Heart right ventricle (tissue), 16 donors: Measurements from ENCODE around the gene NUDT3. TPM values are rescaled to one million over a fixed set of nuclear protein-coding genes. Genes with fewer than 3 reads are reported as not detected.

Experiments
- ATAC-seq, 8 donors: fragments of 200-7000 bp; cut with Tn5 transposase; one replicate each; pipeline ENCODE4 v1.9.1; 2020; ENCODE audit warnings: mild to moderate bottlenecking in 8 of 8, moderate library complexity in 8 of 8, moderate number of reproducible peaks in 1 of 8
- DNase-seq, 2 donors: peaks; one replicate each; pipeline ENCODE4 v3.0.0-alpha.2; 2020
- H3K27ac ChIP-seq, 10 donors: fragments of 200-600 bp; sonication (generic) in 2 of 10; one replicate each; pipeline versions ENCODE4 v1.5.0 to v1.8.0; 2020 to 2022; ENCODE audit warnings: mild to moderate bottlenecking in 3 of 10
- H3K27me3 ChIP-seq, 7 donors: fragments of 200-600 bp; one replicate each; pipeline ENCODE4 v1.8.0; 2021 to 2022; ENCODE audit warnings: mild to moderate bottlenecking in 2 of 7
- H3K36me3 ChIP-seq, 9 donors: fragments of 200-600 bp; sonication (generic) in 1 of 9; one replicate each; pipeline versions ENCODE4 v1.5.0 to v1.8.0; 2020 to 2022; ENCODE audit warnings: mild to moderate bottlenecking in 2 of 9
- H3K4me1 ChIP-seq, 9 donors: fragments of 200-600 bp; sonication (generic) in 1 of 9; one replicate each; pipeline versions ENCODE4 v1.5.0 to v1.8.0; 2020 to 2022; ENCODE audit warnings: mild to moderate bottlenecking in 4 of 9
- H3K4me3 ChIP-seq, 10 donors: fragments of 200-600 bp; sonication (generic) in 2 of 10; one replicate each; pipeline versions ENCODE4 v1.5.0 to v1.8.0; 2020 to 2022; ENCODE audit warnings: mild to moderate bottlenecking in 7 of 10, moderate library complexity in 2 of 10
- H3K9me3 ChIP-seq, 11 donors: fragments of 200-600 bp in 10 of 11; sonication (generic) in 2 of 11; one replicate each; pipeline versions ENCODE4 v1.5.0 to v1.8.0; 2013 to 2022; ENCODE audit warnings: mild to moderate bottlenecking in 2 of 11, control low read depth in 1 of 11, moderate library complexity in 1 of 11
- CTCF ChIP-seq, 9 donors: fragments of 200-600 bp; sonication (generic) in 2 of 9; IDR thresholded peaks; one replicate each; pipeline versions ENCODE4 v1.5.0 to v1.8.0; 2021 to 2022; ENCODE audit warnings: antibody characterized with exemption in 9 of 9, mild to moderate bottlenecking in 5 of 9, moderate library complexity in 1 of 9
- WGBS, 2 donors: extraction: QIAGEN DNeasy Blood & Tissue Kit; methylation state at CpG; one replicate each; pipeline ENCODE4 v1.1.7; 2013; ENCODE audit warnings: inconsistent platforms in 1 of 2; 5-methylcytosine and 5-hydroxymethylcytosine counted together
- intact Hi-C, 10 donors: fragments of 100-400 bp; cut with DNase I; formaldehyde crosslinking; loops; one replicate each; pipeline versions ENCODE4 v1.11.1 to v1.14.2; 2022
- polyA plus RNA-seq, 2 donors: library from polyadenylated mRNA; stranded (reverse); fragments of 200-250 nt; gene quantifications; one replicate each; pipeline ENCODE4 v1.2.3, GENCODE V29; 2013
- total RNA-seq, 10 donors: library from RNA; stranded (reverse); fragmentation: NEBNext Ultra II Directional in 3 of 10; extraction: Animal tissue kit (Norgen Biotek cat#: 25700) in 3 of 10; gene quantifications; one replicate each; pipeline versions ENCODE4 v1.2.1 to v1.2.4, GENCODE V29; 2021 to 2023
- donor health status: Arrhythmogenic right ventricular cardiomyopathy.
- donor health status: ischemic (EF 13 %, LVEDD 7.1; RV severe dilation, severe dysfunction).
- donor health status: healthy with polysubstance abuse.
- donor health status: DM: no; HTN: yes; CAD: no.
- donor health status: DM: no; HTN: no; CAD: no.
- donor health status: ischemic (EF 25% LVEDD 6.9; RV normal size, moderate dysfunction).
- donor health status: ischemic (EF 25% LVEDD 5.7; RV mildly dilated, moderate dysfunction).
- donor health status: healthy.
- donor health status: DM: yes; HTN: yes; CAD: no.
- donor health status: Ischemic cardiomyopathy.
- donor health status: ischemic (EF 35%, LVEDD 5.7; RV mildly dilated, moderate dysfunction).
- donor health status: nonischemic (EF 11% LVEDD 7.7; RV severe dilation, severe dysfunction).
- donor health status: DM: yes; HTN: yes; CAD: no.
- donor health status: PGD.
- donor health status: ischemic (EF 29% LVEDD 5.4; RV normal size, mild dysfunction).
- donor health status: nonischemic (EF 23%, LVEDD 6.1; RV moderate dilation, normal function).

Gene NUDT3
- total and polyA plus RNA-seq, 12 donors = 9.3 to 67.1 (median 54.4) TPM

DNA sequence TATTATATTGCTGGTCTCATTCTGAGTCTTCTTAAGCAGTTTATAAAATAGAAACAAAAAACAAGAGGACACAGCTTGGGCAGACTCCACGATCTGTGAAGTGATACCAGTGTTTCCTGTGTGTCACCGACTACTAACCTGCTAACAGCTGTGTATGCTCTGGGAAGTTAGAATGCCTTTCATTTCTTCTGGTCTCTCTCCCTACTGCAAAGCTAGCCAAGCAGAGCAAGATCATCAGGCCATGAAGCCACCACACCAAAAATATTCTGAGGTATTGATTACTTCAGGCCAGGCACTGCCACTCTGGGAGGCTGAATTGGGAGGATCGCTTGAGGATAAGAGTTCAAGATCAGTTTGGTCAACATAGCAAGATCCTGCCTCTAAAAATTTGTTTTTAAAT, 96.7 kb downstream of the NUDT3 start:
- no peak for TF ChIP-seq CTCF (IDR thresholded peaks at IDR 0.05)
- no peak for ATAC-seq
- Histone ChIP-seq H3K4me1 (peaks cover 2 to 57% (median 41%) of the 10 kb centered on the region in 9 donors), H3K9me3 (no peaks in the 10 kb centered on the region), H3K27ac (peak overlapping the region in 5 of 10 donors; percentile 18 to 55 (median 40)), H3K4me3 (no peak overlapping the region), H3K27me3 (no peaks in the 10 kb centered on the region), H3K36me3 (peaks cover 0 to 54% (median 23%) of the 10 kb centered on the region in 9 donors)
- no peak for DNase-seq
- intact Hi-C loops = no loop called here
- WGBS, 2 donors = 45 to 55% methylated on average over 3 of the region's 3 CpGs

- Histone ChIP-seq H3K9me3 (no peaks in the 10 kb centered on the region), H3K4me1 (peaks cover 2 to 45% (median 37%) of the 10 kb centered on the region in 9 donors), H3K36me3 (peaks cover 0 to 60% (median 23%) of the 10 kb centered on the region in 9 donors), H3K27ac (peak overlapping the region in 6 of 10 donors; percentile 11 to 47 (median 21)), H3K27me3 (no peaks in the 10 kb centered on the region), H3K4me3 (no peak overlapping the region)
- intact Hi-C loops = no loop called here
- ATAC-seq (peak in 3 of 8 donors; percentile 24 to 41 (median 25)), DNase-seq (no peak)
- TF ChIP-seq CTCF (IDR thresholded peaks at IDR 0.05) = no peak
- 91 to 94% methylated on average over 3 of the region's 3 CpGs for WGBS, 2 donors
Observed at GRCh38 chr6:34292954-34293353, 99.5 kb downstream of the NUDT3 start.

- peak overlapping the region in 5 of 10 donors; percentile 46 to 64 (median 59) for H3K27ac ChIP-seq
Observed at GRCh38 chr6:34289137-34289536, 103.3 kb downstream of the NUDT3 start.

DNA sequence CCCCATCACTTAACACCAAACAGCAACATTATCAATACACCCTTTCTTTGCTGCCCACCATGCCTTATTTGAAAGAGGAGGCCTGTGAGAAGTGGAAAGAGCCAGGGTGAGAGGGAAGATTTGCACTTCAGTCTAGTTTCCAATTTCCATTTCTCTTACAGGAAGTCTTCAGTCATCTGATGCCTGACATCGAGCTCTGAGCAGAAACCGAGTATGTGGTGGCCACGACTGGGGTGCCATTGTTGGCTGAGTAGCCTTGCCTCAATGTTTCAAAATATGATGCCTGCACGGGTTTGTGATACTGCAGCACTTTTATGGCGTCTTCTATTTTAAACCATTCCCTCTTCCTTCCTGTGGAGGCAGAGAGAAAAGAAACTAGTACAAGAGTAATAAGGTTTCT, 103.9 kb downstream of the NUDT3 start:
- H3K9me3 ChIP-seq = no peaks in the 10 kb centered on the region
- no peak for DNase-seq
- no peak for TF ChIP-seq CTCF (IDR thresholded peaks at IDR 0.05)
- intact Hi-C loops = no loop called here
- H3K27ac ChIP-seq = peak overlapping the region in 8 of 10 donors; percentile 6 to 64 (median 50)
- H3K27me3 ChIP-seq = no peaks in the 10 kb centered on the region
- H3K36me3 ChIP-seq = peaks cover 0 to 58% (median 15%) of the 10 kb centered on the region in 9 donors
- peaks cover 3 to 65% (median 56%) of the 10 kb centered on the region in 9 donors for H3K4me1 ChIP-seq
- ATAC-seq = no peak
- 36 to 51% methylated on average over 5 of the region's 5 CpGs for WGBS, 2 donors
- H3K4me3 ChIP-seq = no peak overlapping the region

More at GRCh38 chr6:34289137-34289536, 103.3 kb downstream of the NUDT3 start:
- peaks cover 0 to 58% (median 16%) of the 10 kb centered on the region in 9 donors for H3K36me3 ChIP-seq
- 91 to 96% methylated on average over 11 of the region's 11 CpGs for WGBS, 2 donors
- no peaks in the 10 kb centered on the region for H3K9me3 ChIP-seq
- H3K4me1 ChIP-seq = peaks cover 3 to 59% (median 51%) of the 10 kb centered on the region in 9 donors
- TF ChIP-seq CTCF (IDR thresholded peaks at IDR 0.05) = no peak
- DNase-seq (no peak), ATAC-seq (no peak)
- intact Hi-C loops = no loop called here
- H3K27me3 ChIP-seq = no peaks in the 10 kb centered on the region
- H3K4me3 ChIP-seq = no peak overlapping the region
